ENCODE measurements around the gene SLC39A11. TPM values are rescaled to one million over a fixed set of nuclear protein-coding genes. Genes with fewer than 3 reads are reported as not detected.

Gene SLC39A11
- polyA plus RNA-seq, 1 of the 3 experiments (the other 2 are of a cell fraction): 23.5 TPM

GRCh38 chr17:72765368-72766153 is 326.9 kb downstream of the SLC39A11 start:
- Histone ChIP-seq H3K4me1 (ENCODE audit: control insufficient read depth in 1 of 2, insufficient read depth in 2 of 2, low read depth in 1 of 2, low read length in 1 of 2) (peaks cover 0 to 12% of the 10 kb centered on the region in 2 experiments; a peak in 2 of 4 replicates), H3K9me2 (no peaks in the 10 kb centered on the region), H3K9me3 (no peaks in the 10 kb centered on the region), H3K9ac (no peak overlapping the region), H3K27ac (ENCODE audit: low read depth in 2 of 2, low read length in 1 of 2) (peak overlapping the region in 1 of 2 experiments; percentile 51; a peak in 1 of 4 replicates), H3K36me3 (replicated peaks in 1 of 2; ENCODE audit: control insufficient read depth in 1 of 2, insufficient read depth in 2 of 2, low read length in 1 of 2) (no peaks in the 10 kb centered on the region), H3K4me3 (ENCODE audit: low read depth in 2 of 2, low read length in 1 of 2) (no peak overlapping the region), H3K79me2 (ENCODE audit: insufficient read depth) (no peaks in the 10 kb centered on the region), H2AFZ (ENCODE audit: low read depth) (no peak overlapping the region), H3K27me3 (ENCODE audit: insufficient read depth) (no peaks in the 10 kb centered on the region), H4K20me1 (ENCODE audit: insufficient read depth) (no peaks in the 10 kb centered on the region), H3K4me2 (no peak overlapping the region), H3F3A (replicated peaks; ENCODE audit: insufficient read depth) (no peaks in the 10 kb centered on the region)
- POLR2A ChIA-PET: no interaction called here
- WGBS (ENCODE audit: low lambda C conversion rate): 55% methylated on average over 11 of the region's 11 CpGs
- CTCF ChIA-PET: interaction anchor here (0.7 to 3.9 kb wide), 14 partner anchors 9 to 605 kb away, joined by 3 to 21 read pairs (median 4); no protein-coding TSS in a partner anchor
- peak; percentile 20; the same call in 1 of the 2 replicates for TF ChIP-seq TCF12 (IDR thresholded peaks at IDR 0.05)
- 0 out of 2 replicates have a peak, but pooled peaks have one; percentile 33 for TF ChIP-seq MXI1 (IDR thresholded peaks at IDR 0.05; ENCODE audit: low read depth, low read length)
- no peak for TF ChIP-seq MEF2A (IDR thresholded peaks at IDR 0.05; ENCODE audit: borderline replicate concordance, low read depth)
- peak; percentile 88 for TF ChIP-seq GATA2 (CRISPR knock-in tag; IDR thresholded peaks at IDR 0.05)
- TF ChIP-seq RAD21 (IDR thresholded peaks at IDR 0.05; ENCODE audit: low read length): peak; percentile 33; the same call in 1 of the 2 replicates
- TF ChIP-seq RCOR1 (IDR thresholded peaks at IDR 0.05; ENCODE audit: low read length): peak; percentile 91
- peak in 1 of 2 experiments; percentile 87; a peak in 2 of 4 replicates for TF ChIP-seq EP300 (IDR thresholded peaks at IDR 0.05; ENCODE audit: borderline replicate concordance in 1 of 2, low read depth in 1 of 2, low read length in 1 of 2)
- TF ChIP-seq USF2 (IDR thresholded peaks at IDR 0.05; ENCODE audit: borderline replicate concordance, low read depth, low read length): no peak
- peak; percentile 66 for TF ChIP-seq CHD2 (IDR thresholded peaks at IDR 0.05; ENCODE audit: low read length, partially characterized antibody)
- DNase-seq: peak; percentile 69

DNA sequence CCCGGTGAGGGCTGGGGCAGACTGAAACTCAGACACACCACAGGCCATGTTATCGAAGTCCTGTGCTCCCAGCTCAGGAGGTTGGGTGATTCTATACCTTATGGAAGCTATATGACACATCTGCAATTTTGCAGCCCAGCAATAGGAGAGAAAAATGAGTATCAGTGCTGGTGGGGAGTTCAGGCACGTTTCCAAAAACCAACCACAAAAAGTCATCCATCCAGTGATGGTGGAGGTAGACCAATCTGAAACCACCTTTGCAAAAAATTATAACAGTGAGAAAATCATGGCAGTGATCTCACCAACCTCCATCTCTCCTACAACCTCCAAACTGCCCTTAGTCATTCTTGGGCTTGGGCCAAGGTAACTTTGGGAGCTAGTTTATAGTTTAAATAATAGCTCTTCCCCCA is 327.9 kb downstream of the SLC39A11 start:
- ChIA-PET POLR2A (no interaction called here), CTCF (interaction anchor here (1.0 to 3.9 kb wide), 12 partner anchors 9 to 605 kb away, joined by 3 to 21 read pairs (median 4); no protein-coding TSS in a partner anchor)
- 59% methylated on average over 3 of the region's 3 CpGs for WGBS (ENCODE audit: low lambda C conversion rate)
- no peak for DNase-seq
- Histone ChIP-seq H3K27me3 (ENCODE audit: insufficient read depth) (no peaks in the 10 kb centered on the region), H3K9me3 (no peaks in the 10 kb centered on the region), H3K9me2 (no peaks in the 10 kb centered on the region), H4K20me1 (ENCODE audit: insufficient read depth) (no peaks in the 10 kb centered on the region), H3K36me3 (replicated peaks in 1 of 2; ENCODE audit: control insufficient read depth in 1 of 2, insufficient read depth in 2 of 2, low read length in 1 of 2) (no peaks in the 10 kb centered on the region), H3K79me2 (ENCODE audit: insufficient read depth) (no peaks in the 10 kb centered on the region), H3K4me2 (no peak overlapping the region), H2AFZ (ENCODE audit: low read depth) (no peak overlapping the region), H3F3A (replicated peaks; ENCODE audit: insufficient read depth) (no peaks in the 10 kb centered on the region), H3K4me3 (ENCODE audit: low read depth in 2 of 2, low read length in 1 of 2) (no peak overlapping the region), H3K4me1 (ENCODE audit: control insufficient read depth in 1 of 2, insufficient read depth in 2 of 2, low read depth in 1 of 2, low read length in 1 of 2) (peaks cover 0 to 12% of the 10 kb centered on the region in 2 experiments; a peak in 2 of 4 replicates), H3K27ac (ENCODE audit: low read depth in 2 of 2, low read length in 1 of 2) (no peak overlapping the region), H3K9ac (no peak overlapping the region)
- TF ChIP-seq NFIC (IDR thresholded peaks at IDR 0.05; ENCODE audit: borderline replicate concordance): peak; percentile 51
- no peak for TF ChIP-seq USF2 (IDR thresholded peaks at IDR 0.05; ENCODE audit: borderline replicate concordance, low read depth, low read length)
- TF ChIP-seq POLR2AphosphoS5 (IDR thresholded peaks at IDR 0.05; ENCODE audit: low read depth, low read length): no peak
- no peak for TF ChIP-seq MEF2A (IDR thresholded peaks at IDR 0.05; ENCODE audit: borderline replicate concordance, low read depth)
- TF ChIP-seq ELF1 (IDR thresholded peaks at IDR 0.05): no peak
